OCI-LY7 (cell line): Measurements from ENCODE around the gene LRRC4B.

Source experiments
- CTCF ChIP-seq: fragments of 200-600 bp; sonication (generic); conservative IDR thresholded peaks from 2 replicates; pipeline ENCODE4 v1.5.1; 2014; ENCODE audit warnings: mild to moderate bottlenecking, antibody characterized with exemption, low read length, moderate library complexity, mixed read lengths
- EZH2phosphoT487 ChIP-seq: fragments of 200-600 bp; sonication (generic); IDR thresholded peaks from 2 replicates; pipeline ENCODE4 v1.6.1; 2018; ENCODE audit warnings: low read depth, borderline replicate concordance, mild to moderate bottlenecking, mixed run types, antibody characterized with exemption, low read length, moderate library complexity, mixed read lengths

DNA sequence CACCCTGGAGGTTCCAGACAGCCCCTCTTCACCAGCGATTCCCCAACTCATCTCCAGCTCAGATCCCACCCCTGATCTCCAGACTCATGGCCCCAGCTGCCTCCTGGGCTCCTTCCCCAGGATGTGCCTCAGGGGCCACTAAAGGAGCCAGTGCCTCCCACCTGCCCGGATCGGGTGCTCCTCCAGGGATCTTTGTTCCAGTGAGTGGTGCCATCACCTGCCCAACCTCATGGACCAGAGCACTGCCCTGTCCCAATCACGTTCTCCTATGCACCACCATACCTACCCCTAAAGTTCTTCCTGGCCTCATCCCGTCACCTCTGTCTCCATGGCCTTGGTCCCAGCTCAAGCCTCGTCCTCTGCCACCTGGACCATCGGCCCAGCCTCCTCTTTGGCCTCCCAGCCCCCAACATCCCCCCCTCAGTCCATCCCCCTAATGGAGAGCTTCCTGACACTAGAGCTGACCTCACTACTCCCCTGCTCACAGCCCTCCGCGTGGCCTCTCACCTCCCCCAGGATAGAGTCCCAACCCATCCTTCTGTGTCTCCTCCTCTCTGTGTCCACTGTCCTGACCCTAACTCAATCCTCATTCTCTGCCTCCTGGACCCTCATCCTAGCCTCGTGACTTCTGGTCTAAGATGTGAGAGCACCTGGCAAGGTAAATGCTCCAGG lies 82.8 kb downstream of the LRRC4B start:
- TF ChIP-seq CTCF (no peak), EZH2phosphoT487 (no peak)
